Motor neuron (in vitro differentiated cells): ENCODE measurements around the gene PMEPA1. TPM values are rescaled to one million over a fixed set of nuclear protein-coding genes. Genes with fewer than 3 reads are reported as not detected.

Experiments
- ATAC-seq, 8 experiments: fragments of 200-7000 bp; cut with Tn5 transposase; replicated peaks in 6 of 8; 2 replicates each; pipeline ENCODE4 v1.8.0; 2021; ENCODE audit warnings: mild to moderate bottlenecking in 8 of 8, moderate library complexity in 8 of 8
- H3K27ac ChIP-seq, 2 donors: fragments of 250-450 bp; sonication (Bioruptor Pico); 2 replicates each; pipeline ENCODE4 v1.9.0; 2021; ENCODE audit warnings: antibody characterized with exemption in 2 of 2, mild to moderate bottlenecking in 2 of 2, moderate library complexity in 1 of 2
- H3K4me1 ChIP-seq, 2 donors: fragments of 250-450 bp; sonication (Bioruptor Pico); replicated peaks in 1 of 2; 2 replicates each; pipeline ENCODE4 v1.6.1; 2021; ENCODE audit warnings: antibody characterized with exemption in 2 of 2, mild to moderate bottlenecking in 2 of 2, moderate library complexity in 1 of 2
- H3K4me3 ChIP-seq, 5 donors: fragments of 250-450 bp; sonication (Bioruptor Pico); 2 replicates each; pipeline ENCODE4 v1.9.0; 2021; ENCODE audit warnings: antibody characterized with exemption in 5 of 5, mild to moderate bottlenecking in 5 of 5, moderate library complexity in 4 of 5
- WGBS, 10 experiments: fragments of 450-650 bp; shearing (Covaris generic); methylation state at CpG; one replicate each; pipeline ENCODE4 v1.0.0; 2022; 5-methylcytosine and 5-hydroxymethylcytosine counted together
- in situ Hi-C, 9 experiments: fragments of 400-800 bp; cut with MboI; loops; one replicate each; pipeline ENCODE4 v1.15.0; 2021; ENCODE audit warnings: low sequenced_read_pairs in 9 of 9, low pct_unique_long_range_greater_than_20kb in 2 of 9; ENCODE audit not compliant: unreplicated experiment in 9 of 9
- total RNA-seq, 8 experiments: library from RNA; unstranded; fragments of 300-600 nt; gene quantifications; 2 replicates each; pipeline versions ENCODE4 v1.2.3 to v1.2.4, GENCODE V29; 2022

PMEPA1 gene
- total RNA-seq, 8 experiments from 2014 or later: 0.61 to 26.2 (median 2.8) TPM

- in situ Hi-C loops: loop anchor here in 3 of 9 experiments (10.0 to 25.0 kb wide), 2 partner anchors 434 to 532 kb away; no protein-coding TSS in a partner anchor
Observed at GRCh38 chr20:57652606-57653545, 56.9 kb downstream of the PMEPA1 start.

GRCh38 chr20:57651881-57652605, 57.8 kb downstream of the PMEPA1 start:
- H3K4me1 ChIP-seq: peaks cover 0 to 7% of the 10 kb centered on the region in 2 donors
- no peak overlapping the region for H3K27ac ChIP-seq
- H3K4me3 ChIP-seq: no peak overlapping the region
- no peak for ATAC-seq
- WGBS, 10 experiments: 44 to 100% (median 81%) methylated on average over 1 to 6 of the region's 50 CpGs; no CpG with 5 or more reads in 4 of the 10 experiments
- in situ Hi-C loops: loop anchor here in 3 of 9 experiments (10.0 to 25.0 kb wide), 2 partner anchors 435 to 533 kb away; no protein-coding TSS in a partner anchor

More at GRCh38 chr20:57652606-57653545, 56.9 kb downstream of the PMEPA1 start:
- WGBS, 10 experiments: 73 to 91% (median 79%) methylated on average over 3 to 4 of the region's 28 CpGs; no CpG with 5 or more reads in 7 of the 10 experiments
- peaks cover 0 to 7% of the 10 kb centered on the region in 2 donors for H3K4me1 ChIP-seq
- no peak overlapping the region for H3K27ac ChIP-seq
- ATAC-seq: no peak
- H3K4me3 ChIP-seq: no peak overlapping the region

GRCh38 chr20:57650756-57651483, 58.9 kb downstream of the PMEPA1 start:
- peaks cover 0 to 7% of the 10 kb centered on the region in 2 donors for H3K4me1 ChIP-seq
- ATAC-seq: no peak
- 65 to 100% (median 91%) methylated on average over 1 to 23 of the region's 23 CpGs for WGBS, 10 experiments
- H3K27ac ChIP-seq: no peak overlapping the region
- H3K4me3 ChIP-seq: no peak overlapping the region
- in situ Hi-C loops: loop anchor here in 3 of 9 experiments (10.0 to 25.0 kb wide), 2 partner anchors 436 to 534 kb away; no protein-coding TSS in a partner anchor

GRCh38 chr20:57650266-57650665, 59.5 kb downstream of the PMEPA1 start:
- 72 to 92% (median 77%) methylated on average over 5 to 7 of the region's 9 CpGs; no CpG with 5 or more reads in 7 of the 10 experiments for WGBS, 10 experiments
- H3K4me3 ChIP-seq: no peak overlapping the region
- peaks cover 0 to 7% of the 10 kb centered on the region in 2 donors for H3K4me1 ChIP-seq
- in situ Hi-C loops: loop anchor here in 3 of 9 experiments (10.0 to 25.0 kb wide), 2 partner anchors 437 to 535 kb away; no protein-coding TSS in a partner anchor
- no peak overlapping the region for H3K27ac ChIP-seq
- ATAC-seq: no peak

GRCh38 chr20:57649617-57650015, 60.2 kb downstream of the PMEPA1 start:
- H3K4me1 ChIP-seq: peaks cover 0 to 4% of the 10 kb centered on the region in 2 donors
- in situ Hi-C loops: loop anchor here in 3 of 9 experiments (10.0 to 25.0 kb wide), 2 partner anchors 438 to 535 kb away; no protein-coding TSS in a partner anchor
- no peak overlapping the region for H3K4me3 ChIP-seq
- no peak for ATAC-seq
- H3K27ac ChIP-seq: no peak overlapping the region
- WGBS, 10 experiments: 60 to 100% (median 91%) methylated on average over 1 to 11 of the region's 14 CpGs; no CpG with 5 or more reads in 1 of the 10 experiments

- 70 to 88% (median 82%) methylated on average over 2 to 13 of the region's 15 CpGs; no CpG with 5 or more reads in 2 of the 10 experiments for WGBS, 10 experiments
- ATAC-seq: no peak
- in situ Hi-C loops: no loop called here
- Histone ChIP-seq H3K27ac (no peak overlapping the region), H3K4me3 (no peak overlapping the region), H3K4me1 (no peaks in the 10 kb centered on the region)
Observed at GRCh38 chr20:57648878-57649616, 60.8 kb downstream of the PMEPA1 start.

GRCh38 chr20:57647933-57648785, 61.7 kb downstream of the PMEPA1 start:
- in situ Hi-C loops: no loop called here
- ATAC-seq: no peak

GRCh38 chr20:57647006-57647932, 62.5 kb downstream of the PMEPA1 start:
- Histone ChIP-seq H3K4me3 (no peak overlapping the region), H3K27ac (no peak overlapping the region), H3K4me1 (no peaks in the 10 kb centered on the region)
- 20 to 100% (median 53%) methylated on average over 1 to 11 of the region's 12 CpGs; no CpG with 5 or more reads in 4 of the 10 experiments for WGBS, 10 experiments
- in situ Hi-C loops: no loop called here
- no peak for ATAC-seq

More at GRCh38 chr20:57647933-57648785, 61.7 kb downstream of the PMEPA1 start:
- WGBS, 10 experiments: 60 to 90% (median 75%) methylated on average over 1 to 23 of the region's 23 CpGs
- no peaks in the 10 kb centered on the region for H3K4me1 ChIP-seq
- no peak overlapping the region for H3K27ac ChIP-seq
- H3K4me3 ChIP-seq: no peak overlapping the region

- in situ Hi-C loops: no loop called here
- WGBS, 10 experiments: 46 to 100% (median 78%) methylated on average over 1 to 5 of the region's 5 CpGs
- ATAC-seq: no peak
- Histone ChIP-seq H3K4me1 (no peaks in the 10 kb centered on the region), H3K4me3 (no peak overlapping the region), H3K27ac (no peak overlapping the region)
Observed at GRCh38 chr20:57638895-57639236, 70.9 kb downstream of the PMEPA1 start.

GRCh38 chr20:57638173-57638894, 71.5 kb downstream of the PMEPA1 start:
- 0 to 81% (median 64%) methylated on average over 2 to 7 of the region's 7 CpGs for whole genome bisulfite sequencing, 10 experiments
- in situ Hi-C loops: no loop called here
- ATAC-seq: peak in 5 of 8 experiments; percentile 22 to 67 (median 57)
- Histone ChIP-seq H3K27ac (no peak overlapping the region), H3K4me3 (no peak overlapping the region), H3K4me1 (no peaks in the 10 kb centered on the region)
